ENCODE data around the gene DHX15.

Gene DHX15

GRCh38 chr4:24584211-24584850 is at the start of gene DHX15:
TSS of gene DHX15 (minus strand) at chr4:24584554. CDS start at chr4:24584393, 161 bp downstream.
- peak; percentile 96 for DNase-seq

GRCh38 chr4:24632011-24632410 is 47.7 kb upstream of the DHX15 start:
- no peak for DNase-seq

- DNase-seq: no peak
Measured at GRCh38 chr4:24630937-24631336, 46.6 kb upstream of the DHX15 start.

- DNase-seq: no peak
Measured at GRCh38 chr4:24625091-24625490, 40.7 kb upstream of the DHX15 start.

- no peak for DNase-seq
Measured at GRCh38 chr4:24624381-24624780, 40.0 kb upstream of the DHX15 start.

GRCh38 chr4:24622146-24622834 is 37.9 kb upstream of the DHX15 start:
- DNase-seq: no peak

GRCh38 chr4:24615977-24616376 is 31.6 kb upstream of the DHX15 start:
- no peak for DNase-seq

- DNase-seq: no peak
Measured at GRCh38 chr4:24614881-24615280, 30.5 kb upstream of the DHX15 start.

GRCh38 chr4:24613502-24613901 is 29.1 kb upstream of the DHX15 start:
- DNase-seq: no peak

- no peak for DNase-seq
Measured at GRCh38 chr4:24611575-24611974, 27.2 kb upstream of the DHX15 start.

GRCh38 chr4:24607334-24607733 is 23.0 kb upstream of the DHX15 start:
- no peak for DNase-seq

GRCh38 chr4:24605216-24605615 is 20.9 kb upstream of the DHX15 start:
- no peak for DNase-seq

- DNase-seq: no peak
Measured at GRCh38 chr4:24604558-24605214, 20.3 kb upstream of the DHX15 start.

- no peak for DNase-seq
Measured at GRCh38 chr4:24603343-24603742, 19.0 kb upstream of the DHX15 start.

GRCh38 chr4:24601121-24601520 is 16.8 kb upstream of the DHX15 start:
- DNase-seq: no peak

GRCh38 chr4:24599275-24599674 is 14.9 kb upstream of the DHX15 start:
- DNase-seq: no peak

GRCh38 chr4:24598025-24598424 is 13.7 kb upstream of the DHX15 start:
- no peak for DNase-seq

GRCh38 chr4:24595659-24596058 is 11.3 kb upstream of the DHX15 start:
- no peak for DNase-seq

GRCh38 chr4:24594887-24595286 is 10.5 kb upstream of the DHX15 start:
- no peak for DNase-seq

GRCh38 chr4:24589448-24589847 is 5.1 kb upstream of the DHX15 start:
- DNase-seq: no peak

GRCh38 chr4:24588216-24588954 is 4.0 kb upstream of the DHX15 start:
- DNase-seq: no peak

GRCh38 chr4:24583451-24584210 is 723 bp downstream of the DHX15 start:
- peak; percentile 87 for DNase-seq
